ENCODE results near the gene WDR26.

DNA sequence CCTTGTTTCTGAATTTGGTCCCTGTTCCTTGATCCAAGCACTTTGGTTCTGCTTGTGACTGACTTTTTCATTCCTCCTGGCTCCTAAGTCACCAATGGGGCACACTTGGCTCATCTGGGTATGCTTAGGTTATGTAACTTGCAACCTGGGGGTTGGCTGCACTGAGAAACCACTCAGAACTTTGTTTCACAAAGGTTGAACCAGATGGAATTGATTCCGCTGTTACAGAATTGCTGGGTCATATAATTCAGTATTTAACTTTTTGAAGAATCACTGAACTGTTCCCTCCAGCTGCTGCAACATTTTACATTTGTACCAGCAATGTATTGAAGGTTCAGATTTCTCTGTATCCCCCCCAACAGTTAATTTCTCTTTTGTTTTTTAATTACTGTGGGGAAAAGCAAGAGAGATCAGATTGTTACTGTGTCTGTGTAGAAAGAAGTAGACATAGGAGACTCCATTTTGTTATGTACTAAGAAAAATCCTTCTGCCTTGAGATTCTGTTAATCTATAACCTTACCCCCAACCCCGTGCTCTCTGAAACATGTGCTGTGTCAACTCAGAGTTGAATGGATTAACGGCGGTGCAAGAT is 95.1 kb downstream of the WDR26 start:
- TF ChIP-seq EZH2 (IDR thresholded peaks at IDR 0.05) (no peak), EZH2phosphoT487 (IDR thresholded peaks at IDR 0.05) (no peak)
- TF ChIP-seq, protein P1, sequence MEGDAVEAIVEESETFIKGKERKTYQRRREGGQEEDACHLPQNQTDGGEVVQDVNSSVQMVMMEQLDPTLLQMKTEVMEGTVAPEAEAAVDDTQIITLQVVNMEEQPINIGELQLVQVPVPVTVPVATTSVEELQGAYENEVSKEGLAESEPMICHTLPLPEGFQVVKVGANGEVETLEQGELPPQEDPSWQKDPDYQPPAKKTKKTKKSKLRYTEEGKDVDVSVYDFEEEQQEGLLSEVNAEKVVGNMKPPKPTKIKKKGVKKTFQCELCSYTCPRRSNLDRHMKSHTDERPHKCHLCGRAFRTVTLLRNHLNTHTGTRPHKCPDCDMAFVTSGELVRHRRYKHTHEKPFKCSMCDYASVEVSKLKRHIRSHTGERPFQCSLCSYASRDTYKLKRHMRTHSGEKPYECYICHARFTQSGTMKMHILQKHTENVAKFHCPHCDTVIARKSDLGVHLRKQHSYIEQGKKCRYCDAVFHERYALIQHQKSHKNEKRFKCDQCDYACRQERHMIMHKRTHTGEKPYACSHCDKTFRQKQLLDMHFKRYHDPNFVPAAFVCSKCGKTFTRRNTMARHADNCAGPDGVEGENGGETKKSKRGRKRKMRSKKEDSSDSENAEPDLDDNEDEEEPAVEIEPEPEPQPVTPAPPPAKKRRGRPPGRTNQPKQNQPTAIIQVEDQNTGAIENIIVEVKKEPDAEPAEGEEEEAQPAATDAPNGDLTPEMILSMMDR (IDR thresholded peaks at IDR 0.05), result no peak

Measured in neural progenitor cell (in vitro differentiated cells).